Measurements from ENCODE around the gene PPM1J.
A peak's percentile ranks its signal among the peaks of the same experiment; 100 is the strongest.

GRCh38 chr1:112718691-112719418, 3.7 kb upstream of the PPM1J start:
- peak; percentile 90 for TF ChIP-seq CTCF (IDR thresholded peaks at IDR 0.05)
- no peak for TF ChIP-seq POLR2AphosphoS5 (IDR thresholded peaks at IDR 0.05; ENCODE audit: low read depth, low read length)

Data from Panc1 (cell line).